ENCODE measurements around the gene HSPBP1.
A peak's percentile ranks its signal among the peaks of the same experiment; 100 is the strongest.

- peak; percentile 54 to 92 (median 83); a peak in 5 of 6 replicates for TF ChIP-seq CTCF (IDR thresholded peaks at IDR 0.05 in 2 of 3, conservative IDR thresholded peaks at IDR 0.05 in 1 of 3; ENCODE audit: borderline replicate concordance in 1 of 3, insufficient read depth in 1 of 3, low read depth in 2 of 3, low read length in 2 of 3)
- no peak for TF ChIP-seq EZH2phosphoT487 (IDR thresholded peaks at IDR 0.05; ENCODE audit: borderline replicate concordance)
- no peak for TF ChIP-seq EGR1 (IDR thresholded peaks at IDR 0.05; ENCODE audit: low read depth)
- TF ChIP-seq EZH2 (IDR thresholded peaks at IDR 0.05): no peak
- no peak for TF ChIP-seq POLR2A (IDR thresholded peaks at IDR 0.05; ENCODE audit: borderline replicate concordance, extremely low read depth, insufficient read depth, insufficient read length)
Measured at GRCh38 chr19:55301459-55302317, 21.8 kb upstream of the HSPBP1 start.
